HepG2 (cell line): ENCODE results near the gene HEPACAM. TPM values are rescaled to one million over a fixed set of nuclear protein-coding genes. Genes with fewer than 3 reads are reported as not detected.

Experiments used
- ARNTL ChIP-seq: sonication (generic); formaldehyde crosslinking; IDR thresholded peaks from 2 replicates; pipeline ENCODE4 v1.4.0; 2020; ENCODE audit warnings: mild to moderate bottlenecking, missing genetic modification reagents
- ATF1 ChIP-seq: IDR thresholded peaks from 2 replicates; pipeline ENCODE4 v1.6.1; 2016; ENCODE audit warnings: mild to moderate bottlenecking, control low read depth
- BATF2 ChIP-seq: sonication (generic); formaldehyde crosslinking; IDR thresholded peaks from 2 replicates; pipeline ENCODE4 v1.8.0; 2022; ENCODE audit warnings: mild to moderate bottlenecking, missing genetic modification reagents, moderate library complexity
- CCDC6 ChIP-seq: sonication (generic); formaldehyde crosslinking; IDR thresholded peaks from 2 replicates; pipeline ENCODE4 v1.8.1; 2022; ENCODE audit warnings: mild to moderate bottlenecking, missing genetic modification reagents, moderate library complexity
- CHD4 ChIP-seq: fragments of 200-600 bp; sonication (generic); IDR thresholded peaks from 2 replicates; pipeline ENCODE4 v1.7.0; 2017; ENCODE audit warnings: mild to moderate bottlenecking, low read length, borderline replicate concordance
- DPF2 ChIP-seq: sonication (generic); formaldehyde crosslinking; IDR thresholded peaks from 2 replicates; pipeline ENCODE4 v1.4.0; 2020; ENCODE audit warnings: mild to moderate bottlenecking, low read depth, missing genetic modification reagents, borderline replicate concordance
- ERF ChIP-seq: IDR thresholded peaks from 2 replicates; pipeline ENCODE4 v1.6.1; 2018; ENCODE audit warnings: missing biosample characterization, missing genetic modification reagents
- FOXJ3 ChIP-seq: sonication (generic); formaldehyde crosslinking; IDR thresholded peaks from 2 replicates; pipeline ENCODE4 v1.4.0; 2020; ENCODE audit warnings: missing genetic modification reagents, mild to moderate bottlenecking, borderline replicate concordance
- GABPA ChIP-seq, 2 experiments: IDR thresholded peaks; 2 replicates each; pipeline ENCODE4 v1.6.1; 2011 to 2016; ENCODE audit warnings: low read depth in 2 of 2, low read length in 1 of 2, missing biosample characterization in 1 of 2, missing genetic modification characterization in 1 of 2
- HNF4A ChIP-seq: sonication (generic); formaldehyde crosslinking; IDR thresholded peaks from 2 replicates; pipeline ENCODE4 v1.4.0; 2020; ENCODE audit warnings: missing genetic modification reagents
- KLF16 ChIP-seq, 2 experiments: sonication (generic) in 1 of 2; formaldehyde crosslinking in 1 of 2; IDR thresholded peaks; 2 replicates each; pipeline versions ENCODE4 v1.6.1 to v1.8.0; 2016 to 2023; ENCODE audit warnings: missing genetic modification reagents in 2 of 2, missing compliant biosample characterization in 1 of 2
- NR2F2 ChIP-seq: IDR thresholded peaks from 2 replicates; pipeline ENCODE4 v1.6.1; 2012; ENCODE audit warnings: low read depth, inconsistent platforms, borderline replicate concordance
- POLR2G ChIP-seq: fragments of 200-400 bp; formaldehyde crosslinking; IDR thresholded peaks from 2 replicates; pipeline ENCODE4 v1.6.1; 2018; ENCODE audit warnings: mild to moderate bottlenecking, low read depth, low read length, moderate library complexity
- TEAD3 ChIP-seq: optimal IDR thresholded peaks from 2 replicates; pipeline ENCODE3; 2016; ENCODE audit warnings: borderline replicate concordance
- ZNF205 ChIP-seq: IDR thresholded peaks from 2 replicates; pipeline ENCODE4 v1.6.1; 2018; ENCODE audit warnings: missing biosample characterization, missing genetic modification reagents
- ZNF24 ChIP-seq: fragments of 450-650 bp; IDR thresholded peaks from 2 replicates; pipeline ENCODE4 v1.6.1; 2017; ENCODE audit warnings: antibody characterized with exemption, mild to moderate bottlenecking
- ZNF335 ChIP-seq: sonication (generic); formaldehyde crosslinking; IDR thresholded peaks from 2 replicates; pipeline ENCODE4 v1.4.0; 2020; ENCODE audit warnings: missing genetic modification reagents
- ZSCAN25 ChIP-seq: sonication (generic); formaldehyde crosslinking; IDR thresholded peaks from 2 replicates; pipeline ENCODE4 v1.8.0; 2022; ENCODE audit warnings: mild to moderate bottlenecking, missing genetic modification reagents
- polyA plus RNA-seq, 8 experiments: library from polyadenylated mRNA; depleted of rRNA in 3 of 8; stranded (reverse) in 7 of 8; unstranded in 1 of 8; fragments of >200 nt; fragmentation: Illumina TruSeq in 4 of 8; extraction: Trizol in 4 of 8; gene quantifications; 2 replicates each; pipeline versions ENCODE4 v1.2.1 to v1.2.3, GENCODE V29; 2011 to 2016; ENCODE audit warnings: low read depth in 4 of 8, missing spikeins in 1 of 8, mixed read lengths in 1 of 8; ENCODE audit not compliant: insufficient read depth in 1 of 8
- total RNA-seq, 5 experiments: library from RNA; depleted of rRNA; stranded (reverse); fragments of >200 nt; fragmentation: Illumina TruSeq; extraction: Trizol; gene quantifications; 2 replicates each; pipeline ENCODE4 v1.2.3, GENCODE V29; 2016; ENCODE audit warnings: low read depth in 1 of 5
- TF ChIP-seq, protein P1 (sequence below): fragments of 450-650 bp; IDR thresholded peaks from 2 replicates; pipeline ENCODE4 v1.6.1; 2017
- TF ChIP-seq, protein P2 (sequence below): sonication (generic); formaldehyde crosslinking; IDR thresholded peaks from 2 replicates; pipeline ENCODE4 v1.5.0; 2020; ENCODE audit warnings: mild to moderate bottlenecking, missing genetic modification reagents, moderate library complexity
- TF ChIP-seq, protein P3 (sequence below), 2 experiments: sonication (generic) in 1 of 2; formaldehyde crosslinking in 1 of 2; IDR thresholded peaks; 2 replicates each; pipeline versions ENCODE4 v1.4.0 to v1.6.1; 2018 to 2020; ENCODE audit warnings: missing genetic modification reagents in 2 of 2, borderline replicate concordance in 1 of 2, low read depth in 1 of 2, mild to moderate bottlenecking in 1 of 2, missing biosample characterization in 1 of 2
- TF ChIP-seq, protein P4 (sequence below): sonication (generic); formaldehyde crosslinking; IDR thresholded peaks from 2 replicates; pipeline ENCODE4 v1.5.1; 2020; ENCODE audit warnings: missing genetic modification reagents, mild to moderate bottlenecking, borderline replicate concordance

HEPACAM gene
- total and polyA plus RNA-seq, 2 of the 13 experiments (the other 11 are each of a cell fraction or from before 2014, with no cell fraction given), result 66.9 to 121 TPM

GRCh38 chr11:124934862-124935547 is 842 bp downstream of the HEPACAM start (continued):
- peak; percentile 66; the same call in 1 of the 2 replicates for TF ChIP-seq CHD4
- TF ChIP-seq ERF (CRISPR knock-in tag), result peak; percentile 57; the same call in 1 of the 2 replicates
- no peak for TF ChIP-seq ZNF24
- peak; percentile 66 for TF ChIP-seq HNF4A (CRISPR knock-in tag)
- 0 out of 2 replicates have a peak, but pooled peaks have one; percentile 35 for TF ChIP-seq NR2F2
- TF ChIP-seq, protein P1, sequence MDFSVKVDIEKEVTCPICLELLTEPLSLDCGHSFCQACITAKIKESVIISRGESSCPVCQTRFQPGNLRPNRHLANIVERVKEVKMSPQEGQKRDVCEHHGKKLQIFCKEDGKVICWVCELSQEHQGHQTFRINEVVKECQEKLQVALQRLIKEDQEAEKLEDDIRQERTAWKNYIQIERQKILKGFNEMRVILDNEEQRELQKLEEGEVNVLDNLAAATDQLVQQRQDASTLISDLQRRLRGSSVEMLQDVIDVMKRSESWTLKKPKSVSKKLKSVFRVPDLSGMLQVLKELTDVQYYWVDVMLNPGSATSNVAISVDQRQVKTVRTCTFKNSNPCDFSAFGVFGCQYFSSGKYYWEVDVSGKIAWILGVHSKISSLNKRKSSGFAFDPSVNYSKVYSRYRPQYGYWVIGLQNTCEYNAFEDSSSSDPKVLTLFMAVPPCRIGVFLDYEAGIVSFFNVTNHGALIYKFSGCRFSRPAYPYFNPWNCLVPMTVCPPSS, result no peak
- TF ChIP-seq GABPA (IDR thresholded peaks at IDR 0.05; ENCODE audit: low read depth, low read length), result no peak
- TF ChIP-seq GABPA (CRISPR knock-in tag; IDR thresholded peaks at IDR 0.05; ENCODE audit: low read depth), result 0 out of 2 replicates have a peak, but pooled peaks have one; percentile 13
- TF ChIP-seq DPF2 (CRISPR knock-in tag), result 0 out of 2 replicates have a peak, but pooled peaks have one; percentile 14
- TF ChIP-seq ZNF335 (CRISPR knock-in tag), result 0 out of 2 replicates have a peak, but pooled peaks have one; percentile 21
- 0 out of 4 replicates have a peak, but pooled peaks of 1 of the 2 experiments have one; percentile 41 for TF ChIP-seq KLF16 (CRISPR knock-in tag; IDR thresholded peaks at IDR 0.05)
- TF ChIP-seq FOXJ3 (CRISPR knock-in tag), result peak; percentile 19; the same call in 1 of the 2 replicates
- 0 out of 2 replicates have a peak, but pooled peaks have one; percentile 9 for TF ChIP-seq CCDC6 (CRISPR knock-in tag)
- TF ChIP-seq, protein P2, sequence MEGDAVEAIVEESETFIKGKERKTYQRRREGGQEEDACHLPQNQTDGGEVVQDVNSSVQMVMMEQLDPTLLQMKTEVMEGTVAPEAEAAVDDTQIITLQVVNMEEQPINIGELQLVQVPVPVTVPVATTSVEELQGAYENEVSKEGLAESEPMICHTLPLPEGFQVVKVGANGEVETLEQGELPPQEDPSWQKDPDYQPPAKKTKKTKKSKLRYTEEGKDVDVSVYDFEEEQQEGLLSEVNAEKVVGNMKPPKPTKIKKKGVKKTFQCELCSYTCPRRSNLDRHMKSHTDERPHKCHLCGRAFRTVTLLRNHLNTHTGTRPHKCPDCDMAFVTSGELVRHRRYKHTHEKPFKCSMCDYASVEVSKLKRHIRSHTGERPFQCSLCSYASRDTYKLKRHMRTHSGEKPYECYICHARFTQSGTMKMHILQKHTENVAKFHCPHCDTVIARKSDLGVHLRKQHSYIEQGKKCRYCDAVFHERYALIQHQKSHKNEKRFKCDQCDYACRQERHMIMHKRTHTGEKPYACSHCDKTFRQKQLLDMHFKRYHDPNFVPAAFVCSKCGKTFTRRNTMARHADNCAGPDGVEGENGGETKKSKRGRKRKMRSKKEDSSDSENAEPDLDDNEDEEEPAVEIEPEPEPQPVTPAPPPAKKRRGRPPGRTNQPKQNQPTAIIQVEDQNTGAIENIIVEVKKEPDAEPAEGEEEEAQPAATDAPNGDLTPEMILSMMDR (CRISPR knock-in tag), result peak; percentile 62
- peak; percentile 41 for TF ChIP-seq TEAD3 (CRISPR knock-in tag)
- TF ChIP-seq BATF2 (CRISPR knock-in tag), result no peak
- TF ChIP-seq, protein P3, sequence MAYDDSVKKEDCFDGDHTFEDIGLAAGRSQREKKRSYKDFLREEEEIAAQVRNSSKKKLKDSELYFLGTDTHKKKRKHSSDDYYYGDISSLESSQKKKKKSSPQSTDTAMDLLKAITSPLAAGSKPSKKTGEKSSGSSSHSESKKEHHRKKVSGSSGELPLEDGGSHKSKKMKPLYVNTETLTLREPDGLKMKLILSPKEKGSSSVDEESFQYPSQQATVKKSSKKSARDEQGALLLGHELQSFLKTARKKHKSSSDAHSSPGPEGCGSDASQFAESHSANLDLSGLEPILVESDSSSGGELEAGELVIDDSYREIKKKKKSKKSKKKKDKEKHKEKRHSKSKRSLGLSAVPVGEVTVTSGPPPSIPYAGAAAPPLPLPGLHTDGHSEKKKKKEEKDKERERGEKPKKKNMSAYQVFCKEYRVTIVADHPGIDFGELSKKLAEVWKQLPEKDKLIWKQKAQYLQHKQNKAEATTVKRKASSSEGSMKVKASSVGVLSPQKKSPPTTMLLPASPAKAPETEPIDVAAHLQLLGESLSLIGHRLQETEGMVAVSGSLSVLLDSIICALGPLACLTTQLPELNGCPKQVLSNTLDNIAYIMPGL (CRISPR knock-in tag; IDR thresholded peaks at IDR 0.05; ENCODE audit: borderline replicate concordance in 1 of 2, low read depth in 1 of 2), result peak; percentile 76 to 81
- TF ChIP-seq ATF1 (CRISPR knock-in tag), result 0 out of 2 replicates have a peak, but pooled peaks have one; percentile 55
- TF ChIP-seq POLR2G, result peak; percentile 54
- TF ChIP-seq ZNF205 (CRISPR knock-in tag), result no peak
- peak; percentile 21; the same call in 1 of the 2 replicates for TF ChIP-seq ARNTL (CRISPR knock-in tag)
- TF ChIP-seq, protein P4, sequence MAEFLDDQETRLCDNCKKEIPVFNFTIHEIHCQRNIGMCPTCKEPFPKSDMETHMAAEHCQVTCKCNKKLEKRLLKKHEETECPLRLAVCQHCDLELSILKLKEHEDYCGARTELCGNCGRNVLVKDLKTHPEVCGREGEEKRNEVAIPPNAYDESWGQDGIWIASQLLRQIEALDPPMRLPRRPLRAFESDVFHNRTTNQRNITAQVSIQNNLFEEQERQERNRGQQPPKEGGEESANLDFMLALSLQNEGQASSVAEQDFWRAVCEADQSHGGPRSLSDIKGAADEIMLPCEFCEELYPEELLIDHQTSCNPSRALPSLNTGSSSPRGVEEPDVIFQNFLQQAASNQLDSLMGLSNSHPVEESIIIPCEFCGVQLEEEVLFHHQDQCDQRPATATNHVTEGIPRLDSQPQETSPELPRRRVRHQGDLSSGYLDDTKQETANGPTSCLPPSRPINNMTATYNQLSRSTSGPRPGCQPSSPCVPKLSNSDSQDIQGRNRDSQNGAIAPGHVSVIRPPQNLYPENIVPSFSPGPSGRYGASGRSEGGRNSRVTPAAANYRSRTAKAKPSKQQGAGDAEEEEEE, result no peak
- no peak for TF ChIP-seq ZSCAN25
